ENCODE data around the gene KRT14.
"Not testable (repeated sequence)": the region's sequence is repeated elsewhere in the genome, so short reads cannot be mapped to it uniquely, and the experiment has no call there.

The KRT14 gene

GRCh38 chr17:41623184-41623861, 36.6 kb upstream of the KRT14 start:
- not testable (repeated sequence) for DNase-seq (ENCODE audit: low spot score)

GRCh38 chr17:41622340-41623183, 35.9 kb upstream of the KRT14 start:
- DNase-seq (ENCODE audit: low spot score): not testable (repeated sequence)

GRCh38 chr17:41621916-41622315, 35.2 kb upstream of the KRT14 start:
- DNase-seq (ENCODE audit: low spot score): no peak

GRCh38 chr17:41621435-41621817, 34.7 kb upstream of the KRT14 start:
- not testable (repeated sequence) for DNase-seq (ENCODE audit: low spot score)

GRCh38 chr17:41620583-41621434, 34.1 kb upstream of the KRT14 start:
- no peak for DNase-seq (ENCODE audit: low spot score)

GRCh38 chr17:41619927-41620582, 33.4 kb upstream of the KRT14 start:
- DNase-seq (ENCODE audit: low spot score): not testable (repeated sequence)

GRCh38 chr17:41619036-41619926, 32.6 kb upstream of the KRT14 start:
- no peak for DNase-seq (ENCODE audit: low spot score)

GRCh38 chr17:41618341-41619035, 31.8 kb upstream of the KRT14 start:
- no peak for DNase-seq (ENCODE audit: low spot score)

- DNase-seq (ENCODE audit: low spot score): no peak
These were observed 31.0 kb upstream of the KRT14 start for GRCh38 chr17:41617698-41618097.

- DNase-seq (ENCODE audit: low spot score): no peak
These were observed 30.4 kb upstream of the KRT14 start for GRCh38 chr17:41617136-41617535.

GRCh38 chr17:41616486-41616885, 29.8 kb upstream of the KRT14 start:
- DNase-seq (ENCODE audit: low spot score): not testable (repeated sequence)

GRCh38 chr17:41615454-41615853, 28.8 kb upstream of the KRT14 start:
- DNase-seq (ENCODE audit: low spot score): no peak

- DNase-seq (ENCODE audit: low spot score): not testable (repeated sequence)
These were observed 28.1 kb upstream of the KRT14 start for GRCh38 chr17:41614767-41615166.

GRCh38 chr17:41614098-41614497, 27.4 kb upstream of the KRT14 start:
- no peak for DNase-seq (ENCODE audit: low spot score)

- no peak for DNase-seq (ENCODE audit: low spot score)
These were observed 26.8 kb upstream of the KRT14 start for GRCh38 chr17:41613277-41614082.

- DNase-seq (ENCODE audit: low spot score): peak; percentile 84
These were observed 25.9 kb upstream of the KRT14 start, which contains the start of gene KRT16 for GRCh38 chr17:41612376-41613160. Gene KRT16, minus strand, starts transcription at chr17:41612767. Its CDS starts 79 bp downstream, at chr17:41612688.

GRCh38 chr17:41610965-41611640, 24.4 kb upstream of the KRT14 start:
- DNase-seq (ENCODE audit: low spot score): no peak

- not testable (repeated sequence) for DNase-seq (ENCODE audit: low spot score)
These were observed 23.4 kb upstream of the KRT14 start for GRCh38 chr17:41610061-41610517.
